PC-9 (cell line): ENCODE data around the gene CTSD.

ENCODE experiments used
- CTCF ChIP-seq: fragments of 200-600 bp; sonication (generic); conservative IDR thresholded peaks from 2 replicates; pipeline ENCODE4 v1.6.1; 2017; ENCODE audit warnings: mixed run types, antibody characterized with exemption, mild to moderate bottlenecking, moderate library complexity
- EZH2 ChIP-seq: fragments of 200-600 bp; sonication (generic); IDR thresholded peaks from 2 replicates; pipeline ENCODE4 v1.8.0; 2017; ENCODE audit warnings: antibody characterized with exemption, low read depth

GRCh38 chr11:1761857-1762536 lies 1.7 kb downstream of the CTSD start:
- TF ChIP-seq CTCF = no peak
- no peak for TF ChIP-seq EZH2
